Inflammatory macrophage treated with lipopolysaccharide for 4 hours (primary cell): ENCODE measurements around the gene ATP2B2.
A peak's percentile ranks its signal among the peaks of the same experiment; 100 is the strongest.

Experiments used
- DNase-seq: peaks from one replicate; pipeline ENCODE4 v3.0.0-alpha.2; 2020

Gene ATP2B2

DNA sequence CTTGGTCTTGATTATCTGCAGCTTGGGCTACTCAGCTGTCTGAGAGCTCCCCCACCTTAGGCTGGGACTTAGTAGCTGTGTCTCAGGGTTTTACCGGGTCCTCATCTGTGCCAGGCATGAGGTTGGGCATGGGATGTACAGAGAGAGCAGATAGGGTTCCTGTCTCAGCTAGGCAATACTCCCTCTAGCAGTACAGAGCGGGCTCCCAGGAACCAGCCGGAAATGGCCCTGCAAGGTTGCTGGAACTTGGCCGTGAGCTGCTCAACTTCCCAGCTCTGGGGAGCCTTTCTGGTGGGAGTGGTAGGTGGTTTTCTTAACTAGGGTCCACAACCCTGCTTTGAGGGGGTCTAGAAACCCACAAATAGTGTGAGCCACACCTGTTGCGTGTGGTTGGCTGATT is 58.3 kb downstream of the ATP2B2 start:
- no peak for DNase-seq

DNA sequence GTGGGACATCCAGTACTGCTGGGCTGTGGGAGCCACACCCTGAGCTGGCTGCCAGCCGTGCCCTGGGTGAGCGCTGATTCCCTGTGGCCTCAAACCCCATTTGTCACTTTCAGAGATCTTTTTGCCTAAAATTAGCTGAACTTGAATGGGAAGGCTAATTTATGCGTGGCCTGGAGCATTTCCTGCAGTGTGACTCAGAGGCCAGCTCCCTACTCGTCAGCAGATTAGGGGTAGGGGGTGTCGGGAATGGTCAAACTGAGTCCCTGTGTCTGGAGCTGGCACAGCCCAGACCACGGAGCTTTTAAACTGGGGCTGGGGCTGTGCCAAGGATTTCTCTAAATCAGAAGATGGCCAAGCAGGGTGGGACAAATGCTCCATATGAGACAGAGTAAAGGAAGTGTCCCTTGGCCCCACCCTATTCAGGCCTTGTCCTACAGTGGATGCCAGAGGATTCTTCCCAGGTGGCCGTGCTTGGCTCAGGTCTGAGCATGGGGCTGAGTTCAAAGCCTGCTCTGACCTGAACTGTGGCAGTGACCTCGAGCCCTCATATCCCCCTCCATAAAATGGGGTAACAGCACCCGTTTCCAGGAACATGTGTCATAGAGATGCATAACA is 59.7 kb downstream of the ATP2B2 start:
- peak; percentile 10 for DNase-seq

DNA sequence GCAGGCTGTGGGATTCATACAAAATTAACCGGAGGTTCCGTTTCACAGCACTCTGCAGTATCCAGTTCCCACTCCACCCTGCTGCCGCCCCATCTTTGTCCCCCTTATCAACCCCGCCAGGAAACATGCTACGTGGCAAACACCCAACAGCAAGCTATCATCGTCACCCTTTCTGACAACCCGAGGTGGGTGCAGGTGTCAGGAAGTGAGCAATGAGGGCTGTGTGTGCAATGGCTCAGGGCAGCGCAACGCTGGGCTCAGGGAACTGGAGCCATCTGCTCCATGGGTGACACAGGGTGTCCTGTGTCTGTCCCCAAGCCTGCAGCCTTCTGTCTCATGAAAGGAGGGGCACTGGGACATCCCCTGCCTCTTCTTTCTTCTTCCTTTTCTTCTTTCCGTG is 60.9 kb downstream of the ATP2B2 start:
- no peak for DNase-seq

GRCh38 chr3:10444110-10444429 is 61.3 kb downstream of the ATP2B2 start:
- no peak for DNase-seq

GRCh38 chr3:10443272-10444109 is 61.9 kb downstream of the ATP2B2 start:
- DNase-seq, result peak; percentile 52

DNA sequence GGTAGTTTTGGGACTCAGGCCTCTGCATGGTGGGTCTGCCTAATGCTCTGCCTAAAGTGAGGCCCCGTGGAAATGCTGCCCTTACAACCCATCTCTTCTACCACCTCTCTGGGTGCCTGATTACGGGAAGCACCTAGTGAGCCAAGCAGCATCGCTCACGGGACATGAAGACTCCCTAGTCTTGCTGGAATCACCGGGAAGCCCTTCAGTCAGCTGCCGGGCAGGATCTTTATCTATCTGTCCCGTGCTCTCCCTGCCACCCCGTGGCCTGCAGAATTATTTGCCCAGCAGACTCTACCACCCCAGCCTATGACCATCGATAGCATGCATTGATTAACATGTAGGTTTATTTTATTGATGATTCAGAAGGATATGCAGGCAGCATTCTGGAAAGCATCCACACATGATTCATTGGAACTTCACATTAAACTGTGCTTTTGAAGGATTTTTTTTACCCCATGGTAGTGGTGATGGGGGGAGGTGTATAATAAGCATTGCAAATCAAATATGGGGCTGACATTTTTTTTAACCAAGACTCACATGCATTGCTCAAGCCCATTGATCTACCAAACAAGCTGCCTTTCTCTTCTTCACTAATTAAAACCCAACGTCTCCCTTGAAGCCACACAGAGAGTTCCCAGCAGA is 63.1 kb downstream of the ATP2B2 start:
- no peak for DNase-seq

DNA sequence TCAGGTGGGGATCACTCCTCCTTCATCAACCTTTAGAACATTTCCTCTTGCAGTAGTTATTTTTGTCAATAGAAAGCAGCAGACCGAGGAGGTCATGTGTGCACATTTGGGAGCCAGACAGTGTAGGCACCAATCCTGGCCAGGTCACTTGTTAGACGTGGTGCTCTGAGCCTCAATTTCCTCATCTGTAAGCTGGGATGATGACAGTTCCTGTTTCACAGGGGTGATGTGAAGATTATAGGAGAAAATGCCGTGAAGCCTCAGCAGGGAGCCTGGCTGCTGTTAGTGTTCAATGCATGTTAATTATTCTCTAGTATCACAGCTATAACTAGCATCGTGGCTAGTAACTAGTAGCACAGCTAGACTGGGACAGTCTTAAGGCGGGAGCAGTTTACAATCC is 64.7 kb downstream of the ATP2B2 start:
- peak; percentile 71 for DNase-seq

GRCh38 chr3:10438902-10439610 is 66.3 kb downstream of the ATP2B2 start:
- DNase-seq, result no peak

- peak; percentile 35 for DNase-seq
These were observed 67.1 kb downstream of the ATP2B2 start for GRCh38 chr3:10437995-10438901.

DNA sequence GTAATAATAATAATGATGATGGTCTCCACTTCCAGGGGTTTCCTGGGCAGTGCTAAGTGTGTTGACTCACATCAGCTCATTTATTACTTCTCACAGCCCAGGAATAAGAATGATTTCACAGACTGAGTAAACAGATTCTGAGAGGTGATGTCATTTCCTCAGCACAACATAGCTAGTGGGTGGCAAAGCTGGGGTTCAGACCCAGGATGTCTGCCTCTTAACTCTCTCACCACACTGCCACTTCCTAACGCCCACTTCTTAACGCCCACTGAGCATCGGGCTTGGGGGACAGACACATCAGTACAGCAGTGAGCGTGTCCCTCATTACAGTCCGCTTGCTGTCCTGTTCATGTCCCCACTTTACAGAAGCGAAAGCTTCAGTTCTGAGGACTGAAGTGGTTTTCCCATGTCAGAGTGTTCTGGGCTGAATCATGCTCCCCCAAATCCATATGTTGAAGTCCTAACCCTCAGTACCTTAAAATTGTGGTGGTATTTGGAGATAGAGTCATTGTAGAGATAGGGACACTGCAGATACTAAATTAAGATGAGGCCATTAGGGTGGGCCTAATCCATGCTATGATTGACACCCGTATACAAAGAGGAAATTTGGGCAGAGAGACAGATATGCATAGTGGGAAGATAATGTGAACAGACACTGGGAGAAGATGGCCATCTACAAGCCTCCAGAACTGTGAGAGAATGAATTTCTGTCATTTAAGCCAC is 68.0 kb downstream of the ATP2B2 start:
- peak; percentile 86 for DNase-seq

DNA sequence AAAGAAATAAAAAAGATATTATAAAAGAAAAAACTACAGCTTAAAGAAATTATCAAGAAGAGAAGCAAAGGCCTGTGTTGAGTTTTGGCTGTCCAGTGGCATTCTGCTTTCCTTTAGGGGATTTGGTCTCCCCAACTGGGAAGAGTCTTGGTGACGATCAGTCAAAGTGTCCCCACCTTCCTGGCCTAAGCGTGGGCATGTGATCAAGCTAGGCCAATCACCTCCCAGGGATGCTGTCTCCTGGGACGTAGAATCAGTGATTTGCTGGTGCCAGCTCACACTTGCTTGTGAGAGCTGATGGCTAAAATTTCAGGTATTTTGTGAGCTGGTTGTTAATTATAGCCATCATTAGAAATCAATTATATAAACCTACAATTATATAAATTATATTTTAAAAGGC is 69.5 kb downstream of the ATP2B2 start:
- DNase-seq, result no peak

DNA sequence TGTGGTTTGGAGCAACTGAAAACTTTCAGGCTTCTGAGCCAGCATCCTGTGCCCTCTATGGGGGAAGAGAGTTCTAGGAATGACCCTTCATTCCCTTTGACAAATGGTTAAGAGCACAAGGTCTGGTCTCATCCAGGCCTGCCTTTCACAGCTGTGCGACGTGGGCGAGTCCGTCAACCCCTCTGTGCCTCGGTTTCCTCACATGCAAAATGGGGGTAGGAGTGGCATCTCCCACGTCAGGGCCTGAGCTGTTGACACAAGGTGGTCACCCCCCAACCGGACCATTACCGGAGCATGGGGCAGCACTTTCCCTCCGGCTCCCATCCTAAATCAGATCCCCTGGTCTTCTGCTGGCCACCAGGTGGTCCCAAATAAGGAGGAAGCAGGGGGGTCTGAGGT is 70.4 kb downstream of the ATP2B2 start:
- no peak for DNase-seq

- DNase-seq, result no peak
These were observed 71.0 kb downstream of the ATP2B2 start for GRCh38 chr3:10434144-10434937.

- no peak for DNase-seq
These were observed 72.5 kb downstream of the ATP2B2 start for GRCh38 chr3:10432931-10433330.

DNA sequence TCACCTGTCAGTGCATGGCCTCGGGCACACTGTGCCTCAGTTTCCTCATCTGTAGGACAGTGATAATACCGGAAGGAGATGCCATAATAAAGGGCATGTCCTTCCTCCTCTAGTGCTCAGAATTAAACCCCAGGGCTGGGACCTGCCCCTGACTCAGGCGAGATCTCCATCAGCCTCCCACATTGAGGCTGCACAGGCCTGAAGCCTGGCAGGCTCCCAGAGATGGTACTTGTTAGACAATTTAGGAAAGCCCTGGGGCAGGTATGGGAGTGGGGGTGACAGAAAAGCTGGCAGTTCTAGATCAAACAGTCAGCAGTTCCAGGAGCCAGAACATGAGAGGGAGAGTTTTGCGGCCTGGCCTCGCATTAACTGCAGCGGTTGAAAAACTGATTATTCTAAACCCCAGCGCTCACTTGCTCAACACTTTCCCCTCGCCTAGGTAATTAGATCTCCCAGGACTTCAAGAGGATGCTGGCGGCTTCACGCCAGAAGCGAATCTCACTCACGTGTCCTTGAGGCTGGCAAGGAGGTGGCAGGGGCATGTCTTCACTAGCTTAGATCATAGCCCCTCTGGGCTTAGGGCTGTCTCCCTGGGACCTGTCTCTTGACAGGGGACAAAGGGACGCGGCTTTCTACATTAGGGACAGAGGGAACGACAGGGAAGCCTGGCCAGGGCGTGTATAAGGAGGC is 73.1 kb downstream of the ATP2B2 start:
- no peak for DNase-seq

- DNase-seq, result no peak
These were observed 74.6 kb downstream of the ATP2B2 start for GRCh38 chr3:10430805-10431204.

DNA sequence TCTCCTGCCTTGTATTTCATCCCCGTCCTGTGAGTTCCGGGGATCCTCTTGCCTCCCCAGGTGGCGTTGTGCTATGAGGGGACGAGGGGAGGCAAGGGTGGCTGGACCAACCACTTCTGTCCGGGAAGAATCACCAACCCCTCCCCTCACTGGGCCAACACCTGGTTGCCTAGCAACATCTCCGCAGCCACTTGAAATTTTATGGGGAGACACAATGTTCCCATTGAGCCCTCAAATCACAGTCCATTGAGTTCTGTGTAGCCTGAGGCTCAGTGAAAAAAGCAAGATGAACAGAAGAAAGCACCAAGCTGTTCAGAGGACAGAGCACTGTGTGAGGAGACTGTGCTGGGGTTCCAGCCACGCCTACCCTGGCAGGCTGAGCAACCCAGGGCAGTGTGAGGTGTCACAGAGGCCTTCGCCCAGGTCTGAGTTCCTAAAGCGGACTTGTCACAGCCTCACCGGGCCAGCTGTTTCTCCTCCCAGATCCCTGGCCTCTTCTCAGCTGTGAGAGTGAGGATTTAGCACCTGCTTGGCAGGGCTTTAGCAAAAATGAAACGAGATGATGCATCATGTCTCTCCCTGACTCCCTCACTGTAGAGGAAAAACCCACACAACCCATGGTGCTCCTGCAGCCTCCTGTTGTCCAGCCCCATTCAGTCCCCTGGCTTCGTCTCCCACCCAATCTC is 76.8 kb downstream of the ATP2B2 start:
- no peak for DNase-seq

DNA sequence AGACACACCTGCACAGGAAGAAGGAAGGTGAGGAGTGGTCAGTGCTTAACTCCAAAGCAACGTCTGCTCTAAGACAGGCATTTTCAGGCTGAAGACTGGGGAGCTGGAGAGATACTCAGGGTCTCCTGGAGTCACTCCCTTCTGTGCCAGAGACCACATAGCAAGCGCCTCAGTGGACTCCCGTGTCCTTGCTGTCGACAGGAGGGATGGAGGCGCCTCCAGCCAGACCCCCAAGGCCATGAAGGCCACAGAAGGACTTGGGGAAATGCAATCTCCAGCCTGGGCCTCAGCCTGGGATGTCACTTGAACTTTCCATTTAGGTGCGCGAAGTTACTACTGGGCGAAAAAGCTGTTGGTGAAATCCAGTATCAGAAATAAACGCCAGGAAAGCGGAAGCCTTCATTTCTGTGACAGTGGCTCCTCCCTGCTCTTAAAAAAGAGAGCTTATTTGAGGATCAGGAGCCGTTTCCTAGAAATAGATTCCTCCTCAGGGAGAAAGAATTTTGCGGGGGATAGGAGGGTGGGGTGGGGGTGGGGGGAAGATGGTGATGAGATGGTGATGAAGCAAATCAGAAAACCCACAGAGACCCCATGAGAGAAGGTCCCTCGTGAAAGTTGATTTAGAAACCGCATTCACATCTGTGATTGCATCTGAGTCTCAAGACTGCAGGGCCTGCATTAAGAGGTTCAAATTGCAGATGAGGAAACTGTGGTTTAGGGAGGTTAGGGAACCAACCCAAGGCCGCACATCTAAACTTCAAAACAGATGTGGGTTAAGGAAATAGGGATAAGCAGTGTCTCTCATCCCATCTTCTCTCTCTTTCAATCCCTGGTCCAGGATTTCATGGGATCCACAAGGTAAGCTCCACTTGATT is 78.8 kb downstream of the ATP2B2 start:
- peak; percentile 21 for DNase-seq
